HG03280 (cell line): ENCODE results near the gene TNFRSF13B.

Source experiments
- ATAC-seq: cut with Tn5 transposase; IDR thresholded peaks from one replicate; pipeline ENCODE4 v1.9.1; 2021; ENCODE audit warnings: mild to moderate bottlenecking, moderate library complexity; ENCODE audit not compliant: unreplicated experiment

TNFRSF13B gene

DNA sequence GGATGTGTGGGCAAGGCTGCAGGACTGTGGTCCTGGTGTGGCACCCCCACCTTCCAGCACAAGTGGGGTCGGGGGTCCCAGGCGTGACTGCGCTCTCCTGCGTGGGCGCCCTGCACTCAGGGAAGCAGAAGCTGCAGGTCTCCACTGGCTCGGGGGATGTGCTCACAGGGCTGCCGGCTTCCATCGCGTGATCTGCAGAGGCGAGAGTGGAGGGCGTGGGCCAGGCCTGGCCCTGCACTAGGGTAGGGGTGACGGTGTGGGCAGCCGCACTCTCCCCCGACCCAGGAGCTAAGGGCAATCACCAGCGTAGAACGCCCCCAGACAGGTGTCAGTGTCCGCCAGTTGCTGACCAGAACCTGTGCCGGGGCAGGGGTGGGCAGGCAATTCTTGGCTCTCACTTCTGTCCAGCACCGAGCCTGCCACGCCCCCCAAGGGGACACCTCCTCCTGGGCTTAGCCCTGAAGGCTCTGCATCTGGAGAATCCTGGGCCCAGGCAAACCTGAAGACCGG is 32.3 kb downstream of the TNFRSF13B start:
- no peak for ATAC-seq

DNA sequence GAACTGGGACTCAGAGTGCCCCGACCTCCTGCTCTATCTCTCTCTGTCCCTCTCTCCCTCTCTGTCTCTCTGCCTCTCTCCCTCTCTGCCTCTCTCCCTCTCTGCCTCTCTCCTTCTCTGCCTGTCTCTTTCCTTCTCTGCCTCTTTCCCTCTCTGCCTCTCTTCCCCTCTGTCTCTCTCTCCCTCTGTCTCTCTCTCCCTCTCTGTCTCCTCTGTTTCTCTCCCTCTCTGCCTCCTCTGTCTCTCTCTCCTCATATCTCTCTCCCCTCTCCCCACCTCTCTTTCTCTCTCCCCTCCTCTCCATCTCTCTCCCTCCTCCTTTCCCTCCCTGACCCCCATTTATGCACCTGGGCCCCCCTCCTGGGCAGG is 32.7 kb downstream of the TNFRSF13B start:
- no peak for ATAC-seq

DNA sequence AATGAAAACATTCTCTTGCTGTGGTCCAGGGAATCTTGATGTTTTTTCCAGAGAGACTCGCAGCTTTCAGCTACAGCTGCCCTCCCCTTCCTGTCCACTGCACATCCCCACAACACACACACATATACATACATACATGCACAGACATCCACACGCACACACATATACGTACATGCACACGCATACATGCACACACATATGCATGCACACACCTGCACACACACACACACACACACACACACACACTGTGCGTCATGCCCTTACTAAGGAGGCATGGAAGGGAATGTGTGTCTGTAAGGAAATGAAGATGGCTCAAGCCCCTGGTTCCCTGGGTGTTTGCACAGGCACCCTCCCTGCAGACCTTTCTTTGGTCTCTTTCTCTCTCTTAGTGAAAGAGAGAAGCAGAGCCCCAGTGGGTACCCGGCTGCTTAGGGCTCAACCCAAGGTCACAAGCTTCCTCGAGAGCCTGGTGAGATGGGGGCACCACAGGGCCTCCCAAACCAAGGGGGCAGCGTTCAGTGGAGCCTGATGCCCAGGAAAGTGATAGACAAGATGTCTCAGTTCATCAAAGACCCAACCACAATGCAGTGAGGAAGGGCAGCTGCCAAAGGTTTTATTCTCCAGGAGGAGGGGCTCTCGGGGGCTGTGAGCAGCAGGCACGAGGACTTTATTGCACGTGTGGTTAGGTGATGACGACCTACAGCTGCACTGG is 33.3 kb downstream of the TNFRSF13B start:
- ATAC-seq, result no peak

DNA sequence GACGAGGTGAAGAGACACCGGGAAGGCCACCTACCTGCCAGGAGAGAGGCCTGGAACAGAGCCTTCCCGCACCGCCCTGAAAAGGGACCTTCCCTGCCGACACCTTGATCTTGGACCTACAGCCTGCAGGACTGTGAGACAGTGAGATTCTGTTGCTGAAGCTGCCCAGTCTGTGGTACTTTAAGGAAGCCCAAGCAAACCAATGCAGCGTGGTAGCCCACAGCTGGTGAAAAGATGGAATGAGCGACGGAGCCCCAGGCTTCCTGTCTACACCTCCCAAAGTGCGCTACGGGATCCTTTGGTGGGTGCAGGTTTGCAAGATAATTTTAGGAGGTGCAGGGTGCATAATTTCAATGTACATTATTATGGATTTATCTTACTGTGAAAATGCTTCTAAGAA is 33.9 kb downstream of the TNFRSF13B start:
- ATAC-seq, result no peak

DNA sequence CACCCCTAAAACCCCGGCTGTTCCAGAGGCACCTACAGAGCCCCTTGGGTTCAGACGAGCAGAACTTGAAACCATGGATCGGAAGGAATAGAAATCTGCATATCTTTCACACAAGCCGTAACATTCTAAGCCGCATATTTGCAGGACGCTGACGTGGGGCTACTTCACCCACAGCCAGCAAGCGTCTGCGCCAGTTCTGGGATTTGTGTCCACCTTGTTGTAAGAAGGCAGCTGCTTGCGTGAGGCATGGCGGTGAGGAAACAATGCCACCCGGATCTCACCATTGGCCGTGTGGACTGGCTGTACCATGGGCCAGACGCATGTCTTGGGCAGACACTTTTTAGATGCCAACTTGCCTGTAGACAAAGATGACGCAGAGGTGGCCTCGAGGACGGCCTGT is 34.5 kb downstream of the TNFRSF13B start:
- no peak for ATAC-seq

DNA sequence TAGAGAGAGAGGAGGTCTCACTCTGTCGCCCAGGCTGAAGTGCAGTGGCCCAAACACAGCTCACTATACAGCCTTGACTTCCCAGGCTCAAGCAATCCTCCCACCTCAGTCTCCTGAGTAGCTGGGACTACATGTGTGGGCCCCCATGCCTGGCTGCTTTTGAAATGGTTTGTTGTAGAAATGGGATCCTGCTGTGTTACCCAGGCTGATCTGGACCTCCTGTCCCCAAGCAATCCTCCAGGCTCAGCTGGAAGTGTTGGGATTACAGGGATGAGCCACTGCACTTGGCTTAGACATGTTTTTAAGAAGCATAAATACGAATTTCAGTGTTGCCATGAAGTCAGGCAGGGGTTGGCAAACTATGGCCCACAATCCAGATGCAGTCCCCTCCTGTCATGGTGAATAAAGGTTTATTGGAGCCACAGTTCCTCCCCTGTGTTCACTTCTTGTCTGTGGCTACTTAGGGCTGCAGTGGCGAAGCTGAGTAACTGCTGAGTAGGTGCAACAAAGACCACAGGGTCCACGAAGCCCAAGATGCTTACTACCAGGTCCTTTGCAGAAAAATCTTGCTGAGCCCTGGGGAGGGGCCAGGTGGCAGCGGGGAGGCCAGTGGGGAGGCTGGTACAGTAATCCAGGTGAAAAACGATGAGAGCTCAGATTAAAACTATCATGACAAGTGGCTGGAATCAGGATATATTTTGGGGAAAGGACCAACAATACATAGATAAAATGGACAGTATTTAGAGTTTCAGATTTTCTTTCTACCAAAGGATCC is 35.2 kb downstream of the TNFRSF13B start:
- no peak for ATAC-seq

DNA sequence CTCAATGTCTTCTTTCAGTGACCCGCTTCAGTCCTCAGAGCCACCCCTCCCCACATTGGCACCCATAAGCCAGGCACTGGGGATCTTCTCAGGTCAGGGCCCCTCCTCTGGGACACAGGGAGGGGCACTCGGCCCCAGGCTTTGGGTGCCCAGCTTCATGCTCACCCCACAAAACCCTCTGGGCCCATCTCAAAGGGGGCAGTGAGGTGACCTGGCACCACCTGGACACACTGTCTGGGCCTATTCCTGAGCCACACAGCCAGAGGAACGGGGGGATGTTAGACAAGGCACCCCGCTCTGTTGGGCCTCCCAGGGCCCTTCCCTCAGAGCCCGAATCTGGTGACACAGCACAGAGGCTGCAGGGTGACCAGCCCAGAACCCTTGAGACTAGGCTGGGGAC is 36.1 kb downstream of the TNFRSF13B start:
- no peak for ATAC-seq

DNA sequence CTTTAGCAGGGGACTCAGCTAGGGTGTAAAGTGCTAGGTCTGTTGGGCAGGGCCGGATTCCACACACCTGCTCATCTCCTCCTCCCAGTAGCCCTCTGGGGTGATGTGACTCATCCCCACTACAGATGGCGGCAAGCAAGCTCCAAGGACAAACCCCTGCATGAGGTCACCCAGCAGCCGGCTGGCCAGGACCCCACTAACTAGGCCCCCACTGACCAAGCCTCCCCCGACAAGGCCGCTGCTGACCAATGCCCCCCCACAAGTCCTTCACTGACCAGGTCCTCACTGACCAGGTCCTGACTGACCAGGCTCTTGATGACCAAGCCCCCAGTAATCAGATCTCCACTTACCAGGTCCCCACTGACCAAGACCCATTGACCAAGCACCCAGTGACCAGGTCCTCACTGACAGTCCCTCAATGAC is 36.7 kb downstream of the TNFRSF13B start:
- no peak for ATAC-seq

DNA sequence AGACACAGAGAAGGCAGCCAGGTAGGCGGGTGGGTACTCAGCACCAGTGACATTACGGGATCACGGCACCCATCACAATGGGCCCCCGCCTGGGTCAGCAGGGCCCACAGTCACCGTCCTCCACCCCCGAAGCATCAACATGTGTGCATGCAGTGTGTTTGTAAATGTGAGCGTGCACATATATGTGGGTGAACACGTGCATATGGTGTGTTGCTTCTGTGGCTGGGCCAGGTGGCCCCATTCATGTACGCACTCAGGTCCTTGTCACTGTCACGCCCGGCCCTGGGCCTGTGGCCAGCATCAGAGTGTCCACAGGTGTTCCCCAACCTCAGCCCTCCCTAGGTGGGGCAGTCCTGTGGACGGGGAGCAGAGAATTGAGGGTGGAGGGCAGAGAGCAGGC is 37.1 kb downstream of the TNFRSF13B start:
- no peak for ATAC-seq

DNA sequence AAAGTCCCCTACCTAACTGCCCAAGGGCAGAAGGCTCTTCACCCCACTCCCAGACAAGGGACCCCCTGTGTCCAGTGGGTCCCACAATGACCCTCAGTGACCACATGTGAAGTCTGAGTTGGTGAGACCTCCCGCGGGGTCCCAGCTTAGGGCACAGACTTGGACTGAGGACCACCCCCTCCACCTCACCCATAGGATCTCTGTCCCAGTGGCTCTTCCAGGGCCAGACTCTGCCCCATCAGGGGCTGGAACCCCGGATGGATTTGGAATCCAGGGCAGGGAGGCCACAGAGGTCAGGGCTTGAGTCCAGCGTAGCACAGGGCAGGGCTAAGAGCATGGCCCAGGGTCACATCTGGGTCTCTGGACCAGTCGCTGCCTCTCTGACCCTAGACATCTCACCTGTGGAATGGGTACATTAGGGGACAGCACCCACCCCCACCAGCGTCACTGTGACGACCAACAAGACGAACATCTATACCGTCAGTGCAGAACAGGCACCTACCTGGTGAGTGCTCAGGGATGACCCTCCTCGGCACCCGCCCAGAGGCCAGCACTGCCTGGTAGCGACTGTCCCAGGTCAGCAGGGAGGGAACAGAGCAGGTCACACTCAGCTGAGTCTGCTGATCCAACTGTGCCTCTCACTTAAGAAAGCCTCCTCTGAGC is 37.7 kb downstream of the TNFRSF13B start:
- no peak for ATAC-seq

DNA sequence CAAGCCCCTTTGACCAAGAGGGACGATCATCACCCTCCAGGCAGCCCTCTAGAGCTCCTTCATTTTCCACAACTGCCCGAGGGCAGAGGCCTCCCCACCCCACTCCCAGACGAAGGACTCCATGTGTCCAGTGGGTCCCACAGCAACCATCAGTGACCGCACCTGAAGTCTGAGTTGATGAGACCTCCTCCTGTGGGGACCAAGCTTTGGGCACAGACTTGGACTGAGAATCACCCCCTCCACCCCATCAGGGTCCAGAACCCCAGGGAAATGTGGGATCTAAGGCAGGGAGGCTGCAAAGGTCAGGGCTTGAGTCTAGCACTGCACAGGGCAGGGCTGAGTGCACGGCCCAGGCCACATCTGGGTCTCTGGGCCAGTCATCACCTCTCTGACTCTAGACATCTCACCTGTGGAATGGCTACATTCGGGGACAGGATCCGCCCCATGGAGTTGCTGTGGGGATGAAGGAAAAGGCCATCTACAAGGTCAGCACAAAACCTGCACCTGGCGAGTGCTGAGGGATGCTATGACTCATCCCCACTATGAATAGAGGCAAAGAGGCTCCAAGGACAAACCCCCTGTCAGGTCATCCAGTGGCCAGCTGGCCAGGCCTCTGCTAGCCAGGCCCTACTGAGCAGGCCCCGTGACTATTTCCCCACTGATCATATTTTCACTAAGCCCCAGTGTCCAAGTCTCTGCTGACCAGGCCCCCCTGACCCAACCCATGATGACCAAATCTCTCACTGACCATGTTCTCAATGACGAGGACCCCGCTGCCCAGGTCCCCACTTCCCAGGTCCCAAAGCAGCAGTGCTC is 38.4 kb downstream of the TNFRSF13B start:
- no peak for ATAC-seq

DNA sequence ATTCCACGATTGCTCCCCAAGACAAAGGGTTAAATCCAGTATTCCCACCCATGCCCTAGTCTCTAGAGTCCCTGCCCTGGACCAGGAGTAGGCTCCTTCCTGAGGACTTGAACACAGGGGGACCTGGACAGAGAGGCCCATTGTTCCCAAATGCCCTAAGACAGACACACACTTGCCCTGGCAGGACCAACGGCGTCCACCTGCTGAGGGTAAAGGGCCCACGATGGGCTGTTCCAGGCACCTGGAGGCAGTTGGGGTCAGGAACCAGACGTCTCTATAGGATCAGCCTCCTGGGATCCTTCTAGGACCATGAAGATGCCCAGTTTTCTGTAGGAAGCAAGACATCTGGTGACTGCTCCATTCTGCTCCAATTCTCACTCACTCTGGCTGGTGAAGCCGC is 39.3 kb downstream of the TNFRSF13B start:
- ATAC-seq, result no peak

DNA sequence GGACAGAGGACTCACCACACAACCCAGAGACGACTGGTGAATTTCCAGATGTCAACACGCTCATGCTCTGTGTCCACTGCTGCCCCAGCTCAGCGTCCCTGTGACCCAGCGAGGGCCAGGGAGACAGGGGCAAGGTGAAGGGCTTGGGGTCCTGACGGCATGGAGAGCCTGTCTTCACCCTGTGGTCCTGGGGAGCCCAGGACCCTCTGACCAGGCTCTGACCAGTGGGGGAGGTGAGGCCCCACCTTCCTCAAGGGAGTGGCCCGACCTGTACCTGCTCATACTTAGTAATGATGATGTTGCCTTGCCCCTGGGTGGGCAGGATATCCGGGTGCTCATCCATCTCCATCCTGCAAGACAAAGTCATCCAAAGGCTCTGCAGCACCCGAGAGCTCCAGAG is 39.8 kb downstream of the TNFRSF13B start:
- ATAC-seq, result no peak

DNA sequence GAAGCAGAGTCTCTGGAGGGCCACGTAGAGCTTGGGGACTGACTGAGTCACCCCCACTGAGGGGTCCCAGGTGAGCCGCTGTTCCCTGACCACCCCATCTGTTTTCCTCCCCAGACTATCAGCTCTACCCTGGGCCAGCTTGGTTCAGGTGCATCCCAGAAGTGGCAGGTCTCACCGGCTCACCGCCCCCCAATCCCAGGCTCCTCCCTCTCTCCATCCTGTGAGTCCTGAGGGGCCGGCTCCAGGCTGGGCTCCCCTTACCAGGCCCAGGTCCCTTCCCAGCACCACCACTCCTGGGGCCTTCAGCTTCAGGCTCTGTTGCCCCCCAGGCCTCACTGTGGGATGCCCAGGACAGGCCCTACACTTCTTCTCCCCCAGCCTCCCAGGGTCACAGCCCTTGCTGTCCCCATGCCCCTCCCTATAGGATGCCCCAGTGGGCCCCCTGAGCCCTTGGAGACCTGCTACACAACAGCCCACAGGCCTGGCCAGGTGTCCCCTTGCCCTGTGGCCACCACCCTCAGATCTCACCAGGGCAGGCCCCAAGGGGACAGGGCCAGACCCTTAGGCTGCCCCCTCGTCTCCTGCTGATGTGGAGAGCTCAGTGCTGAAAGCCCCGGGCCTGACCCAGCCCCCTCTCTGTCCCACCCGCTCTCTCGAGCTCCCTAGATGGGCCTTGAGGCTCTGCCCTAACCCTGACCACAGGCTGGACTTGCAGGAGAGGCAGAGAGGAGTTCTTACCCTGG is 40.4 kb downstream of the TNFRSF13B start:
- no peak for ATAC-seq

DNA sequence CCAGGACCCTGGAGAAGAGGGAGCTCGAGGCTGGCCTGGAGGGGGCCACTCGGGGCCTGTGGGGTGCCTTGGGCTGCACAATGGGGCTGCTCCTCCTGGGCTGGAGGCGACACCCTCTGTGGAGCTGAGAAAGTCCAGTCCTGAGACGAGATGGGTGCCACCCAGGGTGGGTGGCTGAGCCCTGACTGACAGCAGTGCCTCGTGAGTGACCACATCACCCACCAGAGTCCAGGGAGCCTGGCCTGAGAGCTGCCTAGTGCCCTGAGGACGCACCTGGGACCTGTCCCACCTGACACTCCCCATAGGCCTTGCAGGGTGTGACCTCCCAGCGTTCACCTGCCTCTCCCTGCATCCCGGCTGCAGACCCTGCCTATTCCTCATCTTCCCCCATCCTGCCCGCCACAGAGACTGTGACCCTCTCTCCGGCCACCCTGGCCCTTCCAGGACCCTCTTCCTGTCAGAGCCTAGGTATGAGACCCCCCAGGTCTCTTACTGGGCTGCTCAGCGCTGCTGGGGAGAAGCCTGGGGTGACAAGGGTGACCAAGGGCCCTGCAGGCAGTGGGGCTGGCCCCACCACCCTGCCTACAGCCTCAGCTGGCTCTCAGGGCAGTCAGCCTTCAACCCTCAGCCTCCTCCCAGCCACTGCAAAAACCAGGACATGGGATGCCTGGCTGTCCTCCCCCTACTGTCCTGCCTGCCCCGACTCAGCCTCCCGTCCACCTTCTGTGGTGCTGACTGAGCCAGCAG is 41.2 kb downstream of the TNFRSF13B start:
- no peak for ATAC-seq

DNA sequence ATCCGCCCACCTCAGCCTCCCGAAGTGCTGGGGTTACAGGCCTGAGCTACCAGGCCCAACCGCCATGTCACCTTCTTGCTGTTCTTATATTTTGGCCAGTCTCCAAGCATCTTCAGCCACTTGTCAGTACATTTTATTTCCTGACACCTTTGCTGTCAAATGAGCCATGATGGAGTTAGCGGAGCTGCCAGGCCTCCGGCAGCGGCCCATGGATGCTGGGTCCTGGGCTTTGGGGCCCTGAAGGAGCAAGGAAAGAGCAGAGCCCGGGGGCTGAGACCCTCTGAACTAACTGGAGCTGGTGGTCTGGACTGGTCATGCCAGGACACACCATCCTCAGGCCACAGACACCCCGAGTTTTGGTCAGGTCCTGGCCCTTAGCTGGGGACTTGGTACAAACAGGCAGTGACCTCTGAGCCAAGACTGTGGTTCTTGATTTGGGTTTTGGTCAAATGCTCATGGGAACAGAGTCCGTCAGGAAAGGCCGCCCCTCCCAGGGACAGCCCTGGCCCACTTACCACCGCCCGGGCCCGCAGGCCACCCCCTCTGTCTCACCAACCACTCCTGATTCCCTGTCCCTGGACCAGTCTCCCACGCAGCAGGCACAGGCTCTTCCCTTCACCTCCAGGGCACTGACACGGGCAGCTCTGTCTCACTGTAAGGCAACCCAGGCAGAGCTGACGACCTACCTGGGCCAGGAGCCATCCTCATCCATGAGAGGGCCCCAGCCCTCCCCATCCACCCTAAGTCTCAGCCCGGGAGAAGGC is 42.0 kb downstream of the TNFRSF13B start:
- ATAC-seq, result no peak

DNA sequence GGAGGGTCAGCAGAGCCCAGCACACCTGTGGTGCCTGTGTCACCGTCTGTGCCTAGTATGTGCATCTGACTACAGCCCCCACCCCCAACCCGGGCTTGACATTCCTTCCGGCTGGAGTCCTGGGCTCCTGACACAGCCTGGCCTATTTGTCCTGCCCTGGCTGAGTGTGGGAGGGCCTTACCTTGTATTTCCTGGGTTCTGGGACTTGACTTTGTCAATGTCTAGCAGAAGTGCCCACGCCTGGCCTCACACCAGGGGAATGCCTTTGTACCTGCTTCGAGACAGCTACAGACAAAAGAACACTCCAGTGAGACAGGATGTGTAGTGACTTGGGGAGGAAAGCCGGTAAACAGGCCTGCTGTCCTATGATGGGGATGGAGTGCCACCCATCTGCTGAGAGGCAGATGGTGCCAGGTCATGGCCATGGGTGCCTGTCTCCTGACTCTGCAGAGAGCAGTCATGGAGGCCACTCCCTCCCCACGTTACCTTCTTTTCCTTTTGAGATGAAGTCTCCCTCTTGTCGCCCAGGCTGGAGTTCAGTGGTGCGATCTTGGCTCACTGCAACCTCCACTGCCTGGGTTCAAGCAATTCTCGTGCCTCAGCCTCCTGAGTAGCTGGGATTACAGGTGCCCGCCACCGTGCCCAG is 42.8 kb downstream of the TNFRSF13B start:
- no peak for ATAC-seq

DNA sequence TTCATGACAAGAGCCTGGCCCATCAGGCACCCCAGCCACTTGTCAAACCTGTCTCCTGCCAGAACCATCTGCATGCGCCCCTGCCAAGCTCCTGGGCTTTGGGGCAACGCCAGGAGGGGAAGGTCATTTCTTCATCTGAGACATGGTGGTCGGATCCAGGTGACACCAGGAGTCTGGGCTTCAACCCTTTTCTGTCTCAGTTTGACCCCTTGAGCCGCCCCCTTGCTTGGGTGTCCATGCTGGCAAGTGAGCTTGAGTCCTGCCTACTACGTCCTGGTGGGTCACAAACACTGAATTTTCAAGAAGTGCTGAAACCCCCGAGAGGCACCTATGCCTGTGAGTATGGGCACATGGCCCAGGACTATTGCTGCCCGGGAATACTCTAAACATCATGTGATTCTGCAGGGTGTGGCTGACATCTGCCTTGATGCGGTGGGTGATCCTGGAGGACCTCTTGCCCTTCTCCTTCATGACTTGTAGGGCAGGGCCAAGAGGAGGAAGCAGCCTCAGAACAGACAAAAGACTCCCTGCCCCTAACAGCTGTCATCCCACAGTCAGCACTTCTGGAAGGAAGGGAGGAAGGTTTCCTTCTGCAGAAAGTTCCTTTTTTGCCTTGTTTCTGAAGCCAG is 43.4 kb downstream of the TNFRSF13B start:
- ATAC-seq, result no peak
